Skeletal muscle satellite cell (primary cell): ENCODE measurements around the gene ANAPC15.

Experiments
- H3K27me3 ChIP-seq: 2 replicates; pipeline ENCODE4 v1.7.0; 2013; ENCODE audit warnings: low read length; ENCODE audit not compliant: control insufficient read depth, insufficient read depth
- H3K36me3 ChIP-seq: 2 replicates; pipeline ENCODE4 v1.7.0; 2013; ENCODE audit warnings: mild to moderate bottlenecking, control low read depth, low read length; ENCODE audit not compliant: insufficient read depth
- H3K4me1 ChIP-seq: 2 replicates; pipeline ENCODE4 v1.7.0; 2013; ENCODE audit warnings: low read length; ENCODE audit not compliant: control insufficient read depth, insufficient read depth
- H3K4me2 ChIP-seq: 2 replicates; pipeline ENCODE4 v1.7.0; 2013; ENCODE audit warnings: mild to moderate bottlenecking, low read length
- H3K4me3 ChIP-seq: 2 replicates; pipeline ENCODE4 v1.7.0; 2013; ENCODE audit warnings: low read length
- H3K9ac ChIP-seq: 2 replicates; pipeline ENCODE4 v1.7.0; 2013; ENCODE audit warnings: mild to moderate bottlenecking, low read depth, low read length, moderate library complexity
- H3K9me3 ChIP-seq: replicated peaks from 2 replicates; pipeline ENCODE4 v1.7.0; 2013; ENCODE audit warnings: mild to moderate bottlenecking, control low read depth, low read length

The ANAPC15 gene

DNA sequence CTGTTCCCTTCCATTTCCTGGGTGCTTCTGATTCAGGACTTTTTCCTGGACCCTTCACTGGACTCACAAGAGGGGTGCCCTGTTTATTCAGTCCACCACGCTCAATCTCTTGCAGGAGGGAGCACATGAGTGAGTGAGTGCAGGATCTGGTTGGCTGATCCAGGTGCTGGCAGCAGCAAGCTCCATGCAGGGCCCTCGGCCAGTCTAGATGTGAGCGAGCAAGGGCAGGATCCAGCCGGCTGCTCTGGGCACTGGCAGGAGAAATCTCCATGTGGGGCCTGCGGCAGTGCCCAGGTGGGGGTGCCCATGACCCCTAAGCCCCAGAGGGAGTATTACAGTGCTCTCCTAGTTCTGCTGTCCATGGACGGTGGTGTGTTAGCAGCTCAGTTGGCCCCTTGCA lies 11.6 kb upstream of the ANAPC15 start:
- no peak overlapping the region for H3K4me2 ChIP-seq

GRCh38 chr11:72123117-72123653 lies 10.7 kb upstream of the ANAPC15 start:
- no peaks in the 10 kb centered on the region for H3K36me3 ChIP-seq
- no peak overlapping the region for H3K4me3 ChIP-seq
- no peaks in the 10 kb centered on the region for H3K4me1 ChIP-seq

More for the DNA sequence above, 11.6 kb upstream of the ANAPC15 start:
- Histone ChIP-seq H3K9me3 (peaks cover 3% of the 10 kb centered on the region), H3K36me3 (no peaks in the 10 kb centered on the region), H3K4me3 (no peak overlapping the region), H3K4me1 (no peaks in the 10 kb centered on the region), H3K27me3 (peaks cover 2% of the 10 kb centered on the region), H3K9ac (no peak overlapping the region)

DNA sequence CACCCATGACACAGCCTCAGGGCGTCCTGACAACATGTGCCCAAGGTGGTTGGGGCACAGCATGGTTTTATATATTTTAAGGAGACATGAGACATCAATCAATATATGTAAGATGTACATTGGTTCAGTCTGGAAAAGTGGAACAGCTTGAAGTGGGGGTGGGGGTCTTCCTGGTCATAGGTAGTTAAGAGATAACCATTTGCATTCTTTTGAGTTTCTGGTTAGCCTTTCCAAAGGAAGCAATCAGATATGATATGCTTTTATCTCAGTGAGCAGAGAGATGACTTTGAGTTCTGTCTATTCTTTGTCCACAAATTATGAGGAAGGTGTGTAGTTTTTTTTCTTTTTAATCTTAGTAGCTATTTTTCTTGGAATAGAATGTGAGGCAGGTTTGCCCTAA lies 10.1 kb upstream of the ANAPC15 start:
- Histone ChIP-seq H3K9ac (no peak overlapping the region), H3K27me3 (no peaks in the 10 kb centered on the region), H3K9me3 (no peaks in the 10 kb centered on the region), H3K36me3 (no peaks in the 10 kb centered on the region), H3K4me1 (no peaks in the 10 kb centered on the region), H3K4me3 (no peak overlapping the region), H3K4me2 (no peak overlapping the region)

More at GRCh38 chr11:72123117-72123653, 10.7 kb upstream of the ANAPC15 start:
- Histone ChIP-seq H3K9ac (no peak overlapping the region), H3K9me3 (no peaks in the 10 kb centered on the region), H3K4me2 (no peak overlapping the region), H3K27me3 (no peaks in the 10 kb centered on the region)

GRCh38 chr11:72120930-72121329 lies 8.4 kb upstream of the ANAPC15 start:
- Histone ChIP-seq H3K4me3 (no peak overlapping the region), H3K9me3 (no peaks in the 10 kb centered on the region), H3K9ac (no peak overlapping the region), H3K36me3 (no peaks in the 10 kb centered on the region), H3K4me1 (no peaks in the 10 kb centered on the region), H3K4me2 (no peak overlapping the region), H3K27me3 (no peaks in the 10 kb centered on the region)

GRCh38 chr11:72119198-72119597 lies 6.7 kb upstream of the ANAPC15 start:
- Histone ChIP-seq H3K4me2 (no peak overlapping the region), H3K9ac (no peak overlapping the region), H3K4me3 (no peak overlapping the region), H3K9me3 (no peaks in the 10 kb centered on the region), H3K36me3 (no peaks in the 10 kb centered on the region), H3K4me1 (no peaks in the 10 kb centered on the region), H3K27me3 (no peaks in the 10 kb centered on the region)

GRCh38 chr11:72116019-72116755 lies 3.7 kb upstream of the ANAPC15 start:
- no peaks in the 10 kb centered on the region for H3K36me3 ChIP-seq
- H3K4me3 ChIP-seq = no peak overlapping the region
- H3K9me3 ChIP-seq = no peaks in the 10 kb centered on the region
- no peak overlapping the region for H3K9ac ChIP-seq
- no peak overlapping the region for H3K4me2 ChIP-seq
- peaks cover 18% of the 10 kb centered on the region for H3K4me1 ChIP-seq
- H3K27me3 ChIP-seq = no peaks in the 10 kb centered on the region

DNA sequence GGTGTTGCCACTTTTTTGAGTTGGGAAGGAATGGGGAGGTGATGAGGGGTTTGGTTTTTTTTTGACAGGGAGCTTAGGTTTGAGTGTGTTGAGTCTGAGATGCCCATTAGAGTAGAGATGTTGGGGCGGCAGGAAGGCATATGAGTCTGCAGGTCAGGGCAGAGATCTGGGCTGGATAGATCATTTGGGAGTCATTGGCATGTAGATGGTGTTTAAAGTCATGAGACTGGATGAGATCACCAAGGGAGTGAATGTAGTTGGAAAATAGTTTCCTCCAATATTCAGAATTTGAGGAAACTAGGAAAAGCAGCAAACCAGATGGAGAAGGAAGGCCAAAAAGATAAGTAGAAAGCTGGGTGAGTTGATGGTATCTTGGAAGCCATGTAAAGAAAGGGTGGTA lies 2.1 kb upstream of the ANAPC15 start:
- Histone ChIP-seq H3K4me1 (peaks cover 18% of the 10 kb centered on the region), H3K36me3 (no peaks in the 10 kb centered on the region), H3K9ac (no peak overlapping the region), H3K9me3 (no peaks in the 10 kb centered on the region), H3K27me3 (no peaks in the 10 kb centered on the region), H3K4me2 (no peak overlapping the region), H3K4me3 (no peak overlapping the region)

- H3K9ac ChIP-seq = peak overlapping the region; percentile 93
- H3K9me3 ChIP-seq = no peaks in the 10 kb centered on the region
- H3K4me2 ChIP-seq = peak overlapping the region; percentile 81
Measured at GRCh38 chr11:72112978-72113808, 698 bp upstream of the ANAPC15 start.

GRCh38 chr11:72111300-72112142 lies 974 bp downstream of the ANAPC15 start:
- peak overlapping the region; percentile 69 for H3K4me3 ChIP-seq
- H3K36me3 ChIP-seq = no peaks in the 10 kb centered on the region
- no peaks in the 10 kb centered on the region for H3K9me3 ChIP-seq
- peak overlapping the region; percentile 93 for H3K9ac ChIP-seq
- peak overlapping the region; percentile 84 for H3K4me2 ChIP-seq
- H3K27me3 ChIP-seq = no peaks in the 10 kb centered on the region
- H3K4me1 ChIP-seq = peaks cover 18% of the 10 kb centered on the region

More at GRCh38 chr11:72112978-72113808, 698 bp upstream of the ANAPC15 start:
- Histone ChIP-seq H3K4me1 (peaks cover 18% of the 10 kb centered on the region), H3K36me3 (no peaks in the 10 kb centered on the region), H3K27me3 (no peaks in the 10 kb centered on the region), H3K4me3 (peak overlapping the region; percentile 77)

- no peak within 1 kb of the TSS for H3K4me2 ChIP-seq
- no peak within 1 kb of the TSS for H3K9ac ChIP-seq
- H3K9me3 ChIP-seq = no peaks in the 10 kb centered on the region
- H3K36me3 ChIP-seq = peaks cover 4% of the 10 kb centered on the region
- no peaks in the 10 kb centered on the region for H3K27me3 ChIP-seq
- H3K4me3 ChIP-seq = no peak within 1 kb of the TSS
- peaks cover 18% of the 10 kb centered on the region for H3K4me1 ChIP-seq
Measured at GRCh38 chr11:72105888-72106287, 6.6 kb downstream of the ANAPC15 start, which contains the start of gene TOMT. Gene TOMT, plus strand, starts transcription at chr11:72105924. Its CDS starts 28 bp downstream, at chr11:72105952.

DNA sequence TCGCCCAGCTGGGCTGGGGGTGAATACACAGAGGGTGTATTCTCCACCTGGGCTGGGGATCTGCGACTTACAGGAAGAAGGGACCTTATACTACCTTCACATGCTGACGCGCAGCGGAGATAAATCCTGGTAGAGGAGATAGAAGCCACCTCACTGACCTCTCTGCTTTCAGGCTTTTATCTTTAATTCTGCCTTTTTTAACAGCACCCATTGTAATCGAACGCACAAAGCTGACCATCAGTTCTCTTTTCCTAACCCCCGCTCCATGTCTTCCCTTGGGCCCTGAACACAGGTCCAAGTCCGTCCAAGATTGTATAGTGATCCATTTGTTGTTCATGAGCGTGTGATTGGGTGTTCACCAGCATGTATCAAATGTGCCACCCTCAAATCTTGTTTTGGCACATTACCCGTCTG lies 8.7 kb downstream of the ANAPC15 start:
- peak overlapping the region; percentile 48 for H3K9ac ChIP-seq

More for the DNA sequence above, 8.7 kb downstream of the ANAPC15 start:
- Histone ChIP-seq H3K36me3 (peaks cover 23% of the 10 kb centered on the region), H3K4me3 (peak overlapping the region; percentile 59), H3K4me2 (peak overlapping the region; percentile 72), H3K9me3 (no peaks in the 10 kb centered on the region), H3K4me1 (peaks cover 26% of the 10 kb centered on the region), H3K27me3 (no peaks in the 10 kb centered on the region)
